Gastroesophageal sphincter (tissue), 4 donors: ENCODE results near the gene ZFHX3. TPM values are rescaled to one million over a fixed set of nuclear protein-coding genes. Genes with fewer than 3 reads are reported as not detected.

ENCODE experiments used
- ATAC-seq: fragments of 150-250 bp; one replicate; pipeline ENCODE4 v1.9.1; 2016; ENCODE audit warnings: mild to moderate bottlenecking, moderate library complexity
- H3K27ac ChIP-seq, 4 donors: fragments of 200-600 bp; sonication (generic) in 3 of 4; 1 replicate in 3 of 4; 2 replicates in 1 of 4; pipeline ENCODE4 v1.5.1; 2016 to 2019
- H3K27me3 ChIP-seq: fragments of 200-600 bp; sonication (generic); one replicate; pipeline ENCODE4 v1.5.1; 2019
- H3K36me3 ChIP-seq, 2 donors: fragments of 200-600 bp; sonication (generic); one replicate each; pipeline ENCODE4 v1.5.1; 2019; ENCODE audit warnings: control low read depth in 1 of 2
- H3K4me1 ChIP-seq, 3 donors: fragments of 200-600 bp; sonication (generic); 1 replicate in 2 of 3; 2 replicates in 1 of 3; pipeline ENCODE4 v1.5.1; 2016 to 2019; ENCODE audit warnings: control low read depth in 2 of 3
- H3K4me3 ChIP-seq, 2 donors: fragments of 200-600 bp; sonication (generic); one replicate each; pipeline ENCODE4 v1.5.1; 2019; ENCODE audit warnings: mild to moderate bottlenecking in 1 of 2, moderate library complexity in 1 of 2
- H3K9me3 ChIP-seq, 3 donors: fragments of 200-600 bp; sonication (generic); one replicate each; pipeline ENCODE4 v1.5.1; 2017 to 2019; ENCODE audit warnings: control low read depth in 2 of 3
- CTCF ChIP-seq, 4 experiments: fragments of 200-600 bp in 2 of 4; fragments of 450-650 bp in 2 of 4; sonication (generic) in 1 of 4; IDR thresholded peaks; one replicate each; pipeline ENCODE4 v1.5.1; 2017 to 2019; ENCODE audit warnings: antibody characterized with exemption in 4 of 4, mild to moderate bottlenecking in 2 of 4, moderate library complexity in 2 of 4
- EP300 ChIP-seq: sonication (generic); formaldehyde crosslinking; IDR thresholded peaks from one replicate; pipeline ENCODE4 v1.6.1; 2017; ENCODE audit warnings: antibody characterized with exemption, mild to moderate bottlenecking
- POLR2A ChIP-seq, 2 donors: fragments of 450-650 bp; IDR thresholded peaks; one replicate each; pipeline ENCODE4 v1.6.1; 2017; ENCODE audit warnings: antibody characterized with exemption in 2 of 2, mild to moderate bottlenecking in 2 of 2, moderate library complexity in 1 of 2
- POLR2AphosphoS5 ChIP-seq: sonication (generic); formaldehyde crosslinking; IDR thresholded peaks from one replicate; pipeline ENCODE4 v1.6.1; 2017; ENCODE audit warnings: antibody characterized with exemption
- WGBS, 2 donors: methylation state at CpG; one replicate each; pipeline ENCODE4 v1.1.5; 2018; ENCODE audit warnings: low coverage in 1 of 2; 5-methylcytosine and 5-hydroxymethylcytosine counted together
- total RNA-seq, 4 donors: library from RNA; depleted of rRNA; stranded (reverse); fragments of >200 nt; gene quantifications; one replicate each; pipeline ENCODE4 v1.1.0, GENCODE V29; 2016

ZFHX3 gene
- total RNA-seq, 4 donors from 2014 or later: 24.0 to 47.1 (median 29.5) TPM

GRCh38 chr16:72948238-72948829 lies 99.6 kb downstream of the ZFHX3 start:
- WGBS, 2 donors: 90 to 91% methylated on average over 10 to 16 of the region's 17 CpGs
- peaks cover 0 to 50% (median 8%) of the 10 kb centered on the region in 3 donors for H3K4me1 ChIP-seq

GRCh38 chr16:72947379-72948237 lies 100.3 kb downstream of the ZFHX3 start:
- TF ChIP-seq POLR2AphosphoS5 (peak; percentile 15), EP300 (no peak)
- Histone ChIP-seq H3K4me3 (peak overlapping the region in 1 of 2 donors; percentile 10), H3K27me3 (no peaks in the 10 kb centered on the region), H3K27ac (peak overlapping the region in 3 of 4 donors; percentile 54 to 64 (median 58)), H3K4me1 (peaks cover 0 to 43% (median 8%) of the 10 kb centered on the region in 3 donors), H3K36me3 (peaks cover 0 to 40% of the 10 kb centered on the region in 2 donors), H3K9me3 (no peaks in the 10 kb centered on the region)
- 35 to 40% methylated on average over 3 to 8 of the region's 26 CpGs for WGBS, 2 donors
- ATAC-seq: peak; percentile 42

More at GRCh38 chr16:72948238-72948829, 99.6 kb downstream of the ZFHX3 start:
- H3K27me3 ChIP-seq: no peaks in the 10 kb centered on the region
- peaks cover 0 to 40% of the 10 kb centered on the region in 2 donors for H3K36me3 ChIP-seq
- H3K27ac ChIP-seq: peak overlapping the region in 3 of 4 donors; percentile 54 to 64 (median 58)
- H3K4me3 ChIP-seq: no peak overlapping the region
- no peak for ATAC-seq
- H3K9me3 ChIP-seq: no peaks in the 10 kb centered on the region
- no peak for TF ChIP-seq EP300
- TF ChIP-seq POLR2AphosphoS5: no peak
- TF ChIP-seq POLR2A (IDR thresholded peaks at IDR 0.05): no peak
- TF ChIP-seq CTCF (IDR thresholded peaks at IDR 0.05): no peak

- ATAC-seq: peak; percentile 43
- Histone ChIP-seq H3K9me3 (no peaks in the 10 kb centered on the region), H3K36me3 (peaks cover 0 to 40% of the 10 kb centered on the region in 2 donors), H3K4me3 (no peak overlapping the region), H3K27ac (peak overlapping the region in 3 of 4 donors; percentile 54 to 64 (median 58)), H3K27me3 (no peaks in the 10 kb centered on the region), H3K4me1 (peaks cover 0 to 33% (median 8%) of the 10 kb centered on the region in 3 donors)
- WGBS, 2 donors: 55 to 79% methylated on average over 6 to 8 of the region's 15 CpGs
- TF ChIP-seq EP300 (no peak), POLR2AphosphoS5 (no peak), POLR2A (IDR thresholded peaks at IDR 0.05) (no peak), CTCF (IDR thresholded peaks at IDR 0.05) (no peak)
Observed at GRCh38 chr16:72946474-72947194, 101.3 kb downstream of the ZFHX3 start.

GRCh38 chr16:72946063-72946462 lies 101.9 kb downstream of the ZFHX3 start:
- Histone ChIP-seq H3K27me3 (no peaks in the 10 kb centered on the region), H3K4me3 (no peak overlapping the region), H3K36me3 (peaks cover 0 to 40% of the 10 kb centered on the region in 2 donors), H3K4me1 (peaks cover 0 to 33% (median 8%) of the 10 kb centered on the region in 3 donors), H3K27ac (peak overlapping the region in 1 of 4 donors; percentile 64), H3K9me3 (no peaks in the 10 kb centered on the region)
- WGBS, 2 donors: 71 to 96% methylated on average over 3 of the region's 3 CpGs
- TF ChIP-seq POLR2A (IDR thresholded peaks at IDR 0.05) (no peak), CTCF (IDR thresholded peaks at IDR 0.05) (no peak), POLR2AphosphoS5 (no peak), EP300 (no peak)
- no peak for ATAC-seq

GRCh38 chr16:72945611-72946010 lies 102.3 kb downstream of the ZFHX3 start:
- Histone ChIP-seq H3K27ac (no peak overlapping the region), H3K4me3 (no peak overlapping the region), H3K4me1 (peaks cover 0 to 33% (median 8%) of the 10 kb centered on the region in 3 donors), H3K36me3 (peaks cover 0 to 35% of the 10 kb centered on the region in 2 donors), H3K9me3 (no peaks in the 10 kb centered on the region), H3K27me3 (no peaks in the 10 kb centered on the region)
- 81 to 89% methylated on average over 8 of the region's 8 CpGs for WGBS, 2 donors
- TF ChIP-seq POLR2AphosphoS5 (no peak), CTCF (IDR thresholded peaks at IDR 0.05) (no peak), POLR2A (IDR thresholded peaks at IDR 0.05) (no peak), EP300 (no peak)
- no peak for ATAC-seq
